G401 (cell line): Measurements from ENCODE around the gene ZNF91. TPM values are rescaled to one million over a fixed set of nuclear protein-coding genes. Genes with fewer than 3 reads are reported as not detected.
"Not testable (repeated sequence)": the region's sequence is repeated elsewhere in the genome, so short reads cannot be mapped to it uniquely, and the experiment has no call there.

Experiments
- DNase-seq: peaks from one replicate; pipeline ENCODE4 v3.0.0-alpha.2; 2015; ENCODE audit warnings: low spot score
- in situ Hi-C: cut with HindIII; loops from 2 replicates; pipeline ENCODE4 v1.10.0; 2016; ENCODE audit warnings: low sequenced_read_pairs, mixed read lengths
- total RNA-seq: library from RNA; depleted of rRNA; stranded (reverse); fragments of >200 nt; shearing (Covaris generic); gene quantifications from 2 replicates; pipeline ENCODE4 v1.2.3, GENCODE V29; 2014

ZNF91 gene
- total RNA-seq, 1 experiment from 2014 or later: 30.2 TPM

GRCh38 chr19:23402388-23402787 lies 7.1 kb upstream of the ZNF91 start:
- no peak for DNase-seq

GRCh38 chr19:23401086-23401610 lies 5.9 kb upstream of the ZNF91 start:
- DNase-seq: no peak
- in situ Hi-C loops: no loop called here

More at GRCh38 chr19:23402388-23402787, 7.1 kb upstream of the ZNF91 start:
- in situ Hi-C loops: no loop called here

- in situ Hi-C loops: no loop called here
- no peak for DNase-seq
Measured at GRCh38 chr19:23399443-23399842, 4.2 kb upstream of the ZNF91 start.

GRCh38 chr19:23395722-23396117 lies 449 bp upstream of the ZNF91 start:
- in situ Hi-C loops, DNase-seq: not testable (repeated sequence)

- peak; percentile 20 for DNase-seq
- in situ Hi-C loops: no loop called here
Measured at GRCh38 chr19:23394511-23394910, 760 bp downstream of the ZNF91 start.

GRCh38 chr19:23393121-23393520 lies 2.1 kb downstream of the ZNF91 start:
- in situ Hi-C loops: no loop called here
- no peak for DNase-seq

GRCh38 chr19:23391236-23391635 lies 4.0 kb downstream of the ZNF91 start:
- no peak for DNase-seq
- in situ Hi-C loops: no loop called here

GRCh38 chr19:23385404-23385803 lies 9.9 kb downstream of the ZNF91 start:
- DNase-seq: peak; percentile 23
- in situ Hi-C loops: no loop called here

- in situ Hi-C loops: no loop called here
- no peak for DNase-seq
Measured at GRCh38 chr19:23384858-23385257, 10.4 kb downstream of the ZNF91 start.

GRCh38 chr19:23384166-23384565 lies 11.1 kb downstream of the ZNF91 start:
- no peak for DNase-seq
- in situ Hi-C loops: no loop called here

- DNase-seq: no peak
- in situ Hi-C loops: no loop called here
Measured at GRCh38 chr19:23382955-23383354, 12.3 kb downstream of the ZNF91 start.

GRCh38 chr19:23381114-23381513 lies 14.2 kb downstream of the ZNF91 start:
- no peak for DNase-seq
- in situ Hi-C loops: no loop called here

GRCh38 chr19:23379671-23380070 lies 15.6 kb downstream of the ZNF91 start:
- in situ Hi-C loops, DNase-seq: not testable (repeated sequence)

GRCh38 chr19:23378948-23379347 lies 16.3 kb downstream of the ZNF91 start:
- in situ Hi-C loops: no loop called here
- no peak for DNase-seq

GRCh38 chr19:23377276-23377675 lies 18.0 kb downstream of the ZNF91 start:
- in situ Hi-C loops: no loop called here
- DNase-seq: peak; percentile 17

GRCh38 chr19:23366437-23366836 lies 28.8 kb downstream of the ZNF91 start:
- DNase-seq: no peak
- in situ Hi-C loops: no loop called here

- in situ Hi-C loops, DNase-seq: not testable (repeated sequence)
Measured at GRCh38 chr19:23366031-23366430, 29.2 kb downstream of the ZNF91 start.

GRCh38 chr19:23365222-23365621 lies 30.0 kb downstream of the ZNF91 start:
- in situ Hi-C loops: no loop called here
- no peak for DNase-seq

GRCh38 chr19:23361843-23362242 lies 33.4 kb downstream of the ZNF91 start:
- DNase-seq, in situ Hi-C loops: not testable (repeated sequence)

GRCh38 chr19:23351806-23352205 lies 43.5 kb downstream of the ZNF91 start:
- in situ Hi-C loops: no loop called here
- DNase-seq: no peak

GRCh38 chr19:23346696-23347095 lies 48.6 kb downstream of the ZNF91 start:
- in situ Hi-C loops: no loop called here

GRCh38 chr19:23345838-23346237 lies 49.4 kb downstream of the ZNF91 start:
- no peak for DNase-seq
- in situ Hi-C loops: no loop called here

More at GRCh38 chr19:23346696-23347095, 48.6 kb downstream of the ZNF91 start:
- DNase-seq: no peak
